Fibroblast of lung (primary cell): ENCODE data around the gene BET1. TPM values are rescaled to one million over a fixed set of nuclear protein-coding genes. Genes with fewer than 3 reads are reported as not detected.
A peak's percentile ranks its signal among the peaks of the same experiment; 100 is the strongest.

Experiments used
- DNase-seq, 2 donors: peaks; one replicate each; pipeline versions ENCODE4 v3.0.0 to v3.0.0-alpha.2; 2010; ENCODE audit warnings: low read depth in 2 of 2
- H2AFZ ChIP-seq: 2 replicates; pipeline ENCODE4 v1.5.1; 2012; ENCODE audit warnings: low read length, control low read depth, inconsistent platforms
- H3K27ac ChIP-seq: 2 replicates; pipeline ENCODE4 v1.5.1; 2011; ENCODE audit warnings: low read length, control low read depth; ENCODE audit not compliant: insufficient read depth
- H3K27me3 ChIP-seq: 2 replicates; pipeline ENCODE4 v1.5.1; 2011; ENCODE audit warnings: mild to moderate bottlenecking, low read length; ENCODE audit not compliant: control insufficient read depth, insufficient read depth
- H3K36me3 ChIP-seq: 2 replicates; pipeline ENCODE4 v1.5.1; 2011; ENCODE audit warnings: low read length; ENCODE audit not compliant: control insufficient read depth, insufficient read depth
- H3K4me1 ChIP-seq: 2 replicates; pipeline ENCODE4 v1.5.1; 2011; ENCODE audit warnings: low read length; ENCODE audit not compliant: control insufficient read depth, insufficient read depth; ENCODE audit errors: extremely low read depth
- H3K4me2 ChIP-seq: 2 replicates; pipeline ENCODE4 v1.5.1; 2011; ENCODE audit warnings: low read length, control low read depth; ENCODE audit not compliant: insufficient read depth; ENCODE audit errors: extremely low read depth
- H3K4me3 ChIP-seq, 4 experiments: fragments of 200-600 bp in 1 of 4; sonication (generic) in 1 of 4; replicated peaks in 1 of 4; 2 replicates each; pipeline ENCODE4 v1.5.1; 2011 to 2016; ENCODE audit warnings: low read length in 4 of 4, low read depth in 3 of 4, mild to moderate bottlenecking in 3 of 4, control low read depth in 2 of 4, inconsistent platforms in 1 of 4, mixed read lengths in 1 of 4; ENCODE audit not compliant: insufficient read depth in 1 of 4; ENCODE audit errors: control extremely low read depth in 1 of 4
- H3K79me2 ChIP-seq: 2 replicates; pipeline ENCODE4 v1.5.1; 2012; ENCODE audit warnings: mild to moderate bottlenecking, low read length, inconsistent platforms; ENCODE audit not compliant: control insufficient read depth, insufficient read depth
- H3K9ac ChIP-seq: 2 replicates; pipeline ENCODE4 v1.5.1; 2011; ENCODE audit warnings: mild to moderate bottlenecking, low read length, control low read depth; ENCODE audit not compliant: insufficient read depth
- H3K9me3 ChIP-seq: 2 replicates; pipeline ENCODE4 v1.5.1; 2012; ENCODE audit warnings: low read depth, low read length; ENCODE audit not compliant: control insufficient read depth, insufficient read depth
- H4K20me1 ChIP-seq: 2 replicates; pipeline ENCODE4 v1.5.1; 2011; ENCODE audit warnings: low read length; ENCODE audit not compliant: control insufficient read depth, insufficient read depth; ENCODE audit errors: extremely low read depth
- EZH2 ChIP-seq: IDR thresholded peaks from 2 replicates; pipeline ENCODE4 v1.5.1; 2012; ENCODE audit warnings: low read length, control low read depth, mild to moderate bottlenecking; ENCODE audit errors: missing control alignments
- polyA plus RNA-seq, 2 donors: library from polyadenylated mRNA; depleted of rRNA in 1 of 2; stranded (reverse) in 1 of 2; unstranded in 1 of 2; fragments of >200 nt; gene quantifications; 2 replicates each; pipeline ENCODE4 v1.2.1, GENCODE V29; 2011 to 2012; ENCODE audit warnings: missing spikeins in 1 of 2
- total RNA-seq: library from RNA; depleted of rRNA; stranded (reverse); fragments of >200 nt; gene quantifications from 2 replicates; pipeline ENCODE4 v1.2.1, GENCODE V29; 2014
- TF ChIP-seq, protein P1 (sequence below), 2 donors: IDR thresholded peaks in 1 of 2; conservative IDR thresholded peaks in 1 of 2; 1 replicate in 1 of 2; 2 replicates in 1 of 2; pipeline ENCODE4 v1.5.1; 2011 to 2012; ENCODE audit warnings: low read length in 2 of 2, control low read depth in 1 of 2, inconsistent platforms in 1 of 2, low read depth in 1 of 2, mild to moderate bottlenecking in 1 of 2

Gene BET1
- total and polyA plus RNA-seq, 2 donors (not counting 1 experiment from before 2014, with no cell fraction given), result 40.3 to 52.5 TPM

DNA sequence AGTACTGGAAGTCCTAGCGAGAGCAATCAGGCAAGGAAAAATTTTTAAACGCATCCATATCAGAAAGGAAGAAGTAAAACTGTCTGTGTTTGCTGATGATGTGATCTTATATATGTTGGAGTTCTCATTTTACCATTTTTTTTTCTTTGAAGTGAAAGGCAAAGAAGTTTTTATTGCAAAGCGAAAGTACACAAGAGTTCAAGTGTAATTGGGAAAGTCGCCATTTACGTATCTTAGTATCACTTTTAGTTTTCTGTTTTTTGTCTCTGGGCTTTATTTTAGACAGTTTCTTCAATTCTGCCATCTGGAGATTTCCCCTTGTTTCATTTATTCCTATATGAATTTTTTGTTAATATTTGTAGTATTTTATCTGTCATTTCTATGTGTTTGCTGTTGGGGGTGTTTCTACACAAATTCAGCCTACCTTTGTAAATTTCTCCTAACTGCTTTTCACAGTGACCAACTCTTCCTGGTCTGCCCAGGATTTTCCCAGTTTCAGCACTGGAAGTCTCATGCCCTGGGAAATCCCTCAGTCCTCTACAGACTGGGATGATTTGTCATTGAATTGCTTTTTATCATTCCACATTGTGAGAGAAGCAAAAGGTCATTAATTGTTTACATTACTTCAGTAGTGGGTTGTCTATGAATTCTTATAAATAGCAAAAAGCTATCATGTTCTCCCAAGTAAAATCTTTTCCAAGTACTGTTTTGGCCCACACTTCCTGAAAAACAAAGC, 23.2 kb downstream of the BET1 start:
- no peak for DNase-seq
- Histone ChIP-seq H3K27me3 (no peaks in the 10 kb centered on the region), H3K9me3 (no peaks in the 10 kb centered on the region), H3K27ac (no peak overlapping the region), H3K79me2 (no peaks in the 10 kb centered on the region), H3K36me3 (no peaks in the 10 kb centered on the region), H4K20me1 (no peaks in the 10 kb centered on the region), H3K9ac (no peak overlapping the region), H3K4me3 (no peak overlapping the region), H2AFZ (no peak overlapping the region), H3K4me1 (no peaks in the 10 kb centered on the region), H3K4me2 (no peak overlapping the region)
- no peak for TF ChIP-seq EZH2
- TF ChIP-seq, protein P1, sequence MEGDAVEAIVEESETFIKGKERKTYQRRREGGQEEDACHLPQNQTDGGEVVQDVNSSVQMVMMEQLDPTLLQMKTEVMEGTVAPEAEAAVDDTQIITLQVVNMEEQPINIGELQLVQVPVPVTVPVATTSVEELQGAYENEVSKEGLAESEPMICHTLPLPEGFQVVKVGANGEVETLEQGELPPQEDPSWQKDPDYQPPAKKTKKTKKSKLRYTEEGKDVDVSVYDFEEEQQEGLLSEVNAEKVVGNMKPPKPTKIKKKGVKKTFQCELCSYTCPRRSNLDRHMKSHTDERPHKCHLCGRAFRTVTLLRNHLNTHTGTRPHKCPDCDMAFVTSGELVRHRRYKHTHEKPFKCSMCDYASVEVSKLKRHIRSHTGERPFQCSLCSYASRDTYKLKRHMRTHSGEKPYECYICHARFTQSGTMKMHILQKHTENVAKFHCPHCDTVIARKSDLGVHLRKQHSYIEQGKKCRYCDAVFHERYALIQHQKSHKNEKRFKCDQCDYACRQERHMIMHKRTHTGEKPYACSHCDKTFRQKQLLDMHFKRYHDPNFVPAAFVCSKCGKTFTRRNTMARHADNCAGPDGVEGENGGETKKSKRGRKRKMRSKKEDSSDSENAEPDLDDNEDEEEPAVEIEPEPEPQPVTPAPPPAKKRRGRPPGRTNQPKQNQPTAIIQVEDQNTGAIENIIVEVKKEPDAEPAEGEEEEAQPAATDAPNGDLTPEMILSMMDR (conservative IDR thresholded peaks at IDR 0.05 in 1 of 2, IDR thresholded peaks at IDR 0.05 in 1 of 2; ENCODE audit: low read depth in 1 of 2, low read length in 2 of 2), result no peak

DNA sequence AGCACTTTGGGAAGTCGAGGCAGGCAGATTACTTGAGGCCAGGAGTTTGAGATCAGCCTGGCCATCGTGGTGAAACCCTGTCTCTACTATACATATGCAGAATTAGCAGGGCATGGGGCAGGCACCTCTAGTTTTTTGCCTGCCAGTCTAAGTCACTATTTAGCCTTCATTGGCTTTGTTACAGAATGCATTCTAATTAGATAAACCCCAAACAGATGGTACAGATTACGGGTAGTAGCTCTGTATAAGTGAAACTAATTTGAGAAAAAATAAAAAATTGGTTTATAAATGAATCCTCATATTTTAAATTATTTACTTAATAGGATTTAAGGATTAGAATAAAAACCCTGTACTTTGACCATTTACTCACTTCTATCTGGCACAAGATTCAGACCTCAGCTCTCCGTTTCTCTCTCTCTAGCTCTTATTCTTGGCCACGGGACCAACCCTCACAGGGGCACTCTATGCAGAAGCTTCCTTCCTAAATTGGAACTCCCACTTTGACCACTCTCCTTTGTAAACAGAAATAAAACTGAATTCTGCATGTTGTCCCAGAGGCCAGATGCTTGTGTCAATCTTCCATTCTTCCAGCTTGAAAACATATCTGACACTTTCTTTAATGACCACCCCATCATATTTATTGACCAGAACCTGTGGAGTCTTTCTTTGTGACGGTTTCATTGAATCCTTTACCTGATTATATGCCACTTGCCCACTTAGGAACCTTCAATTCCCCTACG, 26.8 kb downstream of the BET1 start:
- no peak overlapping the region for H3K4me3 ChIP-seq
- H3K4me2 ChIP-seq, result no peak overlapping the region
- no peak overlapping the region for H3K9ac ChIP-seq
- TF ChIP-seq EZH2, result no peak
- TF ChIP-seq, protein P1 (conservative IDR thresholded peaks at IDR 0.05 in 1 of 2, IDR thresholded peaks at IDR 0.05 in 1 of 2; ENCODE audit: low read depth in 1 of 2, low read length in 2 of 2), result no peak
- no peaks in the 10 kb centered on the region for H3K9me3 ChIP-seq
- H2AFZ ChIP-seq, result no peak overlapping the region
- H3K36me3 ChIP-seq, result no peaks in the 10 kb centered on the region
- H3K27me3 ChIP-seq, result no peaks in the 10 kb centered on the region
- no peak for DNase-seq
- no peaks in the 10 kb centered on the region for H3K4me1 ChIP-seq
- H3K27ac ChIP-seq, result no peak overlapping the region
- no peaks in the 10 kb centered on the region for H4K20me1 ChIP-seq
- H3K79me2 ChIP-seq, result no peaks in the 10 kb centered on the region

DNA sequence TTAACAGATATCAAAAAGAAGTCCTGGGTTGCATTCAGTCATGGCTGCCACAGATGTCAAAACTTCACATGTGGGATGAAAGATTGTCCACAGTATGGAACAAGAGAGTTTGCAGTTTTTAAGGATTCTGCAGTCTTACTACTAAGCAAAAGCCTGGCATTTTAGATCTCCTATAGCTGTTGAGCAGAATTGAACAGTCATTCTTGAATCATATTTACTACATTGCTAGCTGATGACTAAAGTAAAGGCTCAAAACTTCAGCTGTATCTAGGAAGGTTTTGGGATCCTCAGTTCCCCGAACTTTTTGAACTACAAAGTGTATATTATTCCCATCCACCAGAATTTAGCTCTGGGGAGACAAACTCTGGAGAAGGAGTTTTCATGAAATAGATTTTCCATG, 31.0 kb downstream of the BET1 start:
- H3K79me2 ChIP-seq, result no peaks in the 10 kb centered on the region
- H3K27ac ChIP-seq, result peak overlapping the region; percentile 29
- H3K9ac ChIP-seq, result no peak overlapping the region
- H4K20me1 ChIP-seq, result no peaks in the 10 kb centered on the region
- no peak overlapping the region for H3K4me3 ChIP-seq
- H3K9me3 ChIP-seq, result no peaks in the 10 kb centered on the region
- no peak overlapping the region for H2AFZ ChIP-seq
- H3K4me1 ChIP-seq, result no peaks in the 10 kb centered on the region
- TF ChIP-seq EZH2, result no peak
- TF ChIP-seq, protein P1 (conservative IDR thresholded peaks at IDR 0.05 in 1 of 2, IDR thresholded peaks at IDR 0.05 in 1 of 2; ENCODE audit: low read depth in 1 of 2, low read length in 2 of 2), result no peak
- DNase-seq, result peak in 1 of 2 donors; percentile 60
- no peaks in the 10 kb centered on the region for H3K27me3 ChIP-seq
- peak overlapping the region; percentile 17 for H3K4me2 ChIP-seq
- no peaks in the 10 kb centered on the region for H3K36me3 ChIP-seq
